Stimulated activated CD4-positive, alpha-beta T cell treated with anti-CD3 and anti-CD28 coated beads, Interleukin-4, amount 100 ng/mL, for 1 hour (primary cell): ENCODE results near the gene TICRR.

Experiments
- DNase-seq: peaks from one replicate; pipeline ENCODE4 v3.0.0-alpha.2; 2020

Gene TICRR

GRCh38 chr15:89628806-89629715 lies 53.8 kb downstream of the TICRR start:
- DNase-seq, result no peak

DNA sequence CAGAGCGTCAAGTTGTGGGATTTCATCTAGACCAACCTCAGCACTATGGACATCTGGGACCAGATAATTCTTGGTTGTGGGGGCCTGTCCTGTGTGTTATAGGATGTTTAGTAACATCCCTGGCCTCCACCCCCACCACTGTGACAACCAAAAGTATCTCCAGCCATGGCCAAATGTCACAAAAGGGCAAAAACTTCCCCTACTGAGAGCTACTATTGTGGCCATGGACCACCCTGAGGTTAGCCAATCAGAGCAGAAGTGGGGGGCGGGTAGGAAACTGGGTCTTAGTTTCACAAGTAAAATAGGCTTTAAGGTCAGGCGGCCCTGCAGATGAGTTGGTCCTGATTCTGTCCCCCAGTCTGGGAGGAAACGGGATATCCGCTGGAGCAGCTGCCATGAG lies 54.6 kb downstream of the TICRR start:
- DNase-seq, result no peak

GRCh38 chr15:89630260-89630659 lies 55.0 kb downstream of the TICRR start:
- no peak for DNase-seq

DNA sequence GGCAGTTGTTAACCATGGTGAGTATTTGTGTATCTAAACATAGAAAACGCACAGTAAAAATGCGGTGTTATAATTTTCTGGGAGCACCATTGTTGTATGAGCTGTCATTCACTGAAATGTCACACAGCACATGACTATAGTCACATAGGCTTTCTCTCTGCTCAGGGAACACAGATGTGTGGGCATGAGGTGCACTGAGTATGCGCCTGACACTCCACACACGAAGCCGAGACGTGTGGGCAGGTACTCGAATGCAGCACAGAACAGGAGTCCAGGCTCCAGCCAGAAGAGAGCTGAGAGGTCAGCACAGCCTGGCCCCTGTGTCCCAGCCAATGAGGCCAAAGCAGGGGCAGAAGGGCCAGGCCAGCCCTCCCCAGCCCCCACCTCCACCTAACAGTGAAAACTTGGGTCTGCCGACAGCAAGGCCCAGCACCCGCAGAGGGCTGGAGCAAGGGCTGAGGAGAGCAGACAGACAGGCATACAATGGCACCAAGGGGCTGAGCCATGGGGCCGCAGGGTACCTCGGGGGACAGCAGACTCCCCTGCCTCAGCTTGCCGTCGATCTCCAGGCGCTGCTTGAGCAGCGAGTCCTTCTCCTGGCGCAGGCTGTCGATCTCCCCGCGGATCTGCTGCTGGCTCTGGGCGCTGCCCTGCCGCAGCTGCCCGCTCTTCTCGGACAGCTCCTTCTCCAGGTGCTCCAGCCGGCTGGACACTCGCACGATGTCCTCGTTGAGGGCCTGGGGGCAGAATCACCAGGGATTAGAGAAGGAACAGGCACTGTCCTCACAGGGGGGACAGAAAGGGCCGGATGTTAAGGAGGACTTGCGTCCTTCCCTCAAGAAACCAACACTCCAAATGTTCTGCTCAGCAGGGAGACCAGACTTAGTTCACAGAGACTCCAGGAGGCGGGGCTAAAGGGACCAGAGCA lies 56.0 kb downstream of the TICRR start:
- DNase-seq, result no peak

DNA sequence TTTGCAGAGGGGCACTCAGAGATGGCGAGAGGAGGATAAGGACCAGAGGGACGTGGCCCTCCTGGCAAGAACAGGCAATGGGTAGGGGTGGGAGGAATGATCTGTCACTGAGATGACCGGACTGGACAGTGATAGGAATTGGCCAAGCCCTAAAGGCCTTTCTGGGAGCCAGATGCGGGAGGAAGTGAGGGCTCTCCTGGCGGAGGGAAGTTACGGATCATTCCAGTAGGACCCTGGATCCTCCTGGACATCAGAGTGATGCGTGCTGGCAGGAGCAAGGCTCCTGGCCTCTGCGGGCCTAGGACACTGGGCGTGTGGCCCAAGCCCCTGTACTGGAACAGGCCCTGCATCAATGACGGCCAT lies 56.6 kb downstream of the TICRR start:
- no peak for DNase-seq

GRCh38 chr15:89632563-89633430 lies 57.5 kb downstream of the TICRR start:
- DNase-seq, result no peak

DNA sequence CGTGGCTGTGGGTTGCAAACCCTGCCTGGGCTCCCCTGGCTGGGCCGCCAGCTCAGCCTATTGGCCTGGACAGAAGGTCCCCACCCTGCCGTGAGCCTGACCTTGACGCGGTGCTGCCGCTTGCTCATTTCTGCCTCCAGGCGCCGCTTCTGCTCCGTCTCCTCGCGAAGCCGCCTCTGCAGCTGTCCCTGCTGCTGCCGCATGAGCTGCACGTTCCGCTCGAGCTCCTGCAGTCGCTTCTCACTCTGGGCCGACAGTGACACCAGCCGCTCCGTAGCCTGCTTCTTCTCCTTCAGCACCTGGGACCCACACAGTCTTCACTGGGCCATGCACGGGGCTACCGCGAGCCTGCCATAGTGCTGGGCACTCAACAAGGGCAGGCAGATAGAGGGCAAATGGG lies 58.3 kb downstream of the TICRR start:
- DNase-seq, result no peak

- no peak for DNase-seq
Observed at GRCh38 chr15:89640245-89640644, 65.0 kb downstream of the TICRR start.

DNA sequence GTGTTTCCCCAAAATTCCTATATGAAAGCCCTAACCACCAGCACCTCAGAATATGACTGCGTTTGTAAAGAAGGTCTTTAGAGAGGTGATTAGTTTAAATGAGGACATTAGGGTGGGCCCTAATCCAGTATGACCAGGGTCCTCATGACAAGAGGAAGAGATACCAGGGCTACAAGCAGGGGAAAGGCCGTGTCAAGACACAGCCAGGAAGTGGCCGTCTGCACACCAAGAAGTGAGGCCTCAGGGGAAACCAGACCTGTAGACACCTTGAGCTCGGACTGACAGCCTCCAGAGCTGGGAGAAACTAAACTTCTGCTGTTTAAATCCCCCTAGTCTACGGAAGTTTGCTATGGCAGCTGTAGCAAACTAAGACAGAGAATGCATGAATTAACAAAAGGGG lies 65.8 kb downstream of the TICRR start:
- no peak for DNase-seq

- no peak for DNase-seq
Observed at GRCh38 chr15:89642106-89642505, 66.8 kb downstream of the TICRR start.

DNA sequence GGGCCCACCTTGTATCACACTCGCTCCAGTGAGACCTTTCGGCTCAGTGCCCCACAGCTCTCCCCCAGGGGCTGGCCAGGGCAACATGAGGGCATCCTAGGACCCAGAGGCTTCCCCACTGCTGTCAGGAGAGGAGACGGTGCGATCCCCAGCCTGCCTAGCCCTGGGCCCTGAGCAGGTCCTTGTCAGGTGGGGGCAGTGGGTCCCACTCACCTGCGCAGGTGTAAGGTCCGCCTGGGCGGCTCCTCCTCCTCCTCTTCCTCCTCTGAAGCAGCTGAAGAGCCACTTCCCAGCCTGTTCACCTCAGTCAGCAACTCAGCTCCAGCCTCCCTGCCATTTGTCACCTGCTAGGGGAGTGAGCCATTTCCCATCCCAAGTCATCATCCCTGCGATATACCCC lies 70.4 kb downstream of the TICRR start:
- DNase-seq, result no peak

- no peak for DNase-seq
Observed at GRCh38 chr15:89646416-89647141, 71.3 kb downstream of the TICRR start.

DNA sequence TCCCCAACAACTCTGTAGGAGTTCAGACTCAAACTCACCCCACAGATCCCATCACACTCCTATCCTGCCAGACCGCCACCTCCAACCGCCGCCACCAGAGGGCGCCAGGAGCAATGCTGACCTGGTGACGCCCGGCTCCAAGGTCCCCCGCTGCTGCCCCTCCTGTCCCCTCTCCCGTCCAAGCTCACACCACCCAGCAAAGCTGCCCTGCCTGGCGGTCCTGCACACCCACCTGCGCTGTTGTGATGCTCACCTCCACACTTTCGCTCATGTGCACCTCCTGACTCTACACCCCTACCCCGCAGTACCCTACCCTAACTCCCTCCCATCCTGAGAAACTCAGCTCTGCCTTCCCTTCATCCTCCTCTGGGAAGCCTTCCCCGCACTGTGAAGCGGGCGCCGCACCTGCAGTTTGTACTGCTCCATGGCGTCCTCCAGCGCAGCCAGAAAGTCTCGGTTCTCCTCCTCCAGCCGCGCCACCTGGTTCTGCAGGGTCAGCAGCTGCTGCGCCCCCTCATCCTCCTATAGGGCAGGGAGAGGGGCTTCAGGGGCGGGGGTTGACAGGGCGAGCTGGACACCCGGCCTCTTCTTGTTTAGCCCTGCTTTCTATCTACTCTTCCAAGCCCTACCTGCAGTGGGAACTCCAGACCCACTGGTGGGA lies 72.1 kb downstream of the TICRR start:
- DNase-seq, result peak; percentile 64

DNA sequence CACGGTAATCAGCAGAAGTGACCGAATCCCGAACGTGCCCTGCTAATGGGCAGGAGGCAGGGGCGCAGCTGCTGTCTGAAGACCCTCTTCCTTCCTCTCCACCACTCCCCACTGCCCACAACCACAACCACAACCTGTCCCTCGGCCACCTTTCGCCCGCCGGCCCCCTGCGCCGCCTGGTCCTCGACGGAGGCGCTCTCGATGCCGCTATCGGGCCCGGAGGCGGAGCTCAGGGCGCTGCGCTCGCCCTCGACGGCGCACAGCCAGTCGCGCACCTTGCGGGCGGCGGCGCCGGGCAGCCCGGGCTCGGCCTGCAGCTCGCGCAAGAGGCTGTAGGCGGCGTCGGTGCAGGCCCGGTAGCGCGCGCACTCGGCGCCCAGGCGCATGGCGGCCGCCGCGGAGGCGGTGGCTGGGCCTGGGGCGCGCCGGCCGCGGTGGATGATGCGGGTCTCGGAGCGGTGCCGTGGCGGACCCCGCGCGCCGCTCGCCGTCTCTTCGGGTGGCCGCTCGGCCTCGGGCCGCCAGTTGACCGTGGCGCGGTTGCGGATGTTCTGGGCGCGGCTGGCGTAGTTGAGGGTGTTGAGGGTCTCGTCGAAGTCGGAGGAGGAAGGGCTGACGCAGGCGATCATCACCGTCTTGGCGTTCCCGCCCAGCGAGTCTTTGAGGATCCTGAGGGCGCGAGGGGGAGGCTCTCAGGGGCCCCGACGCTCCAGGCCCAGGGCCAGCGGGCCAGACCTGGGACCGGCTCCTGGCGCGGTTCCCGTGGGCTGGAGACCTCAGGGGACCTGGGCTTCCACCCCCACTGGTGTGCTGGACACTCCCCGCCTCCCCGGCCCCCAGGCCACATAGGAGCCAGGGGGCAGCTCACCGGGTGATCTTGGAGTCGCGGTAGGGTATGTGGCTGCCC lies 73.1 kb downstream of the TICRR start:
- no peak for DNase-seq

DNA sequence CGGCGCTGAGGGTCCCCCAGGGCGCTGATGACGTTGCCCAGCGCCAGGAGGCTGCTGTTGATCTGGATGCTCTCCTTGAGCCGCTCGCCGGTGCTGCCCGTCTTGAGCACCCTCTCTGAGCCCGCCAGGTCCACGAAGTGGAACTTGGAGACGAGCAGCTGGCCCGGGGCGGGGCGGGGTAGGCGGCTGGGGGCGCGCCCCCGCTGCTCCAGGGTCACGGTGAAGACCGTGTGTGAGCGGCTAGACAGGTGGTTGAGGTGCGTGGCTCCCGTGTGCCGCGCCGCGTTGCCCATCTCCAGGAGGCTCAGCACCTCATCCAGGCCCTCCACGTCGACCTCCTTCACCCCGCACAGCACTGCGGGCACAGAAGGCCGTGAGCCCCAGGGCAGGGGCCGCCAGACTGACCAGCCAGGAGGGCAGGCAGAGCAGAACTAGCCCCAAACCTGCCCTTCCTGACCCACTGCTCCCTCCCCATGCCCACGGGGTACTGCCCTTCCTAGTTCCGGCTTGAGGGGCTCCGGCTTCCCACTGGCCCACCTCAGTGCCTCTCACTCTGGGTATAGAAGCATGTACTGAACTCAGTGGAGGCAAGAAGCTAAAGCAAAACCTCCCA lies 73.8 kb downstream of the TICRR start:
- no peak for DNase-seq

- DNase-seq, result no peak
Observed at GRCh38 chr15:89649716-89650115, 74.4 kb downstream of the TICRR start.

GRCh38 chr15:89652131-89652530 lies 76.9 kb downstream of the TICRR start:
- no peak for DNase-seq

GRCh38 chr15:89652666-89653065 lies 77.4 kb downstream of the TICRR start:
- DNase-seq, result no peak

GRCh38 chr15:89653578-89653977 lies 78.3 kb downstream of the TICRR start:
- no peak for DNase-seq

DNA sequence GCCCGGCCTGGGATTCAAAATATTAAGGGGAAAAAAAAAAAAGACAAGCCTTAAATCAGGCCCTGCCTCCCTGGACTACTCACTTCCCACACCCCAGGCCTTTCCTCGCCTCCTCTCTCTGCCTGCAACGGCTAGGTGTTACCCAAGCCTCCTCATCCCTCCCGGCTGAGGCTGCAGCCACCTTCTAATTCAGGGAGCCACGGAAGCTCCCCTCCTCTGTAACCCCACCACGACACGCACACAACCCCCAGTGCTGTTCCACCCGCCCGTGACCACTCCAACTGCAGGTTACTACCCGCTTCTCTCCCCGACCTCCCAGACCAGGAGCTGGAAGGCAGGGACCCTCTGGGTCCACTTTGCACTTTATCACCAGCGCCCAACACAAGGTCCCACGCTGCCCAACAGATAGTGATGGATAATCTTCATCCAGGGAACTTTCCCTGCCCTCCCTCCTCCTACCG lies 79.1 kb downstream of the TICRR start:
- DNase-seq, result no peak
